GM18502 (cell line): ENCODE results near the gene WNT5A.

Experiments used
- ATAC-seq: cut with Tn5 transposase; IDR thresholded peaks from one replicate; pipeline ENCODE4 v1.9.1; 2021; ENCODE audit warnings: mild to moderate bottlenecking; ENCODE audit not compliant: unreplicated experiment, poor library complexity

The WNT5A gene

GRCh38 chr3:55454611-55455010 is 32.5 kb downstream of the WNT5A start:
- no peak for ATAC-seq

DNA sequence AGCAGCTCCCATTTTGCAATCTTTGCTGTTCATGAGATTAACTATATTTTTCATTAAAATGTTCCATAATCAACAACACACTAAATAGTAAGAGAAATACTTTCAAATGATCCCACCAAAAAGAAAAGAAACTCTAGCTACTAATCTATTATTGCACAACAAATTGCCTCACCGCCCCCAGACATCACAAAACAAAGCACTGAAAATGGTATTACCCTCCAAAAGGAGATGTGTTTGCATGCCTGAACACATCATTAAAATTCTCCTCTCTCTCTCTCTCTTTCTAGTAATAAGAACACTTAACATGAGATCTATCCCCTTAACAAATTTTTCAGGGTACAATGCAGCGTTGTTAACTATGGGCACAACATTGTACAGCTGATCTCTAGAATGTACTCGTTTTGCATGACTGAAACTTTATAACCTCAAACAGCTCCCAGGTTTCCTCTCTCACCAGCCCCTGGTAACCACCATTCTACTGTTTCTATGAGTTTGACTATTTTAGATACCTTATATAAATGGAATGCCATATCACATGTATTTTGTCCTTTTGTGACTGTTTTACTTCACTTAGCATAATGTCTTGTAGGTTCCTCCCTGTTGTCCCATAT is 33.1 kb downstream of the WNT5A start:
- ATAC-seq, result no peak

DNA sequence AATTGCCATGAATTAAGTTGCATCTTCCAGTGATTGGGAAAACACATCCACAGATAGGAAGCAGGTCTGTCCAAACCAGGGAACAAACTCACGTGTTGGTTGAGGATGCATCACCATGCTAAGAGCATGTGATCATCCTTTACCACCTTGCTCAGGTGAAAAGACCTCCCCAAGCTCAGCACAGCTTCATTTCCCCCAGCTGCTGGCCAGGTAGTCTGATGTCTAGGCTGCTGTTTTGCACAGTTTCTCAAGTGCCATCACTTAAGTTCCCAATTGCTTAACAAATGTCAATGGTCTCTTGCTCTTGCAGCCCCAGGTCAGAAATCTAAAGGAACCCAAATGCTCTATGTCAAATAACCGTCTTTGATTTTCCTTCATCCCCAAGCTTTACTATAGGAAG is 34.2 kb downstream of the WNT5A start:
- ATAC-seq, result no peak

DNA sequence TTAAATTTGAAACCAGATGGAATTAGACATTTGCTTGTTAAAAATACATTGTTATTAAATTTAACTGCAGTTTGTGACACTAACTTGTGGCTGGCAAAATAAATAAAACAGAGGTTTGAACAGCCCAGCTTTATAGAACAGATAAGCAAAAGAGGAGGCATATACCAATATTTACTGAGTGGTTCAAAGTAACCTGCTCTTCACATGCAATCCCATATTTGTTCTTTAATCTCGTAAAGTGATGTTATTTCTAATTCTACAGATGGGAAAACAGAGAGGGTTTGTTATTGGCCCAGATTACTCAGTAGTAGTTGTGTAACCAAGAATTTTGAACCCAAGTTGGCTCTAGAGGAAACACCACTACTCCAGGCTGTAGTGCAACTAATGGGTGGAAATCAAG is 37.6 kb downstream of the WNT5A start:
- no peak for ATAC-seq

DNA sequence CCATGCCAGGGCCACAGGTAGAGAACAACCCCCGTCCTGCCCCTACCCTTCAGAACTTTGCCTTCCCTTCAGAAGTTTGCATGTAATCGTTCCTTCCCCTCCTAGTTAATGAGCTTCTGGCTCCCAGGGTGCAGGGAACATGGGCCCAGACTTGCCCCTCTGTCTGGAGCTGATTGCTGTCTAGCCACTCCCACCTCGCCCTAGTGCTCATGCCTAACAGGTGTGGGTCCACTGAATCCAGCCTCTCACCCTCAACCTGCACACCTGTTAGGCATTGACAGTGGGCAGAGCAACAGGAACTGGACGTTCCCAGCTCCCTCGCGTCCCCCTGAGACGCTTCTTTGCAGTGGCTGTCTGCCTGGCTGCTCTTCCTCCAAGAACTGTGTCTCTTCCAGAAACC is 40.3 kb downstream of the WNT5A start:
- ATAC-seq, result no peak

- ATAC-seq, result no peak
Measured at GRCh38 chr3:55445551-55445950, 41.6 kb downstream of the WNT5A start.

DNA sequence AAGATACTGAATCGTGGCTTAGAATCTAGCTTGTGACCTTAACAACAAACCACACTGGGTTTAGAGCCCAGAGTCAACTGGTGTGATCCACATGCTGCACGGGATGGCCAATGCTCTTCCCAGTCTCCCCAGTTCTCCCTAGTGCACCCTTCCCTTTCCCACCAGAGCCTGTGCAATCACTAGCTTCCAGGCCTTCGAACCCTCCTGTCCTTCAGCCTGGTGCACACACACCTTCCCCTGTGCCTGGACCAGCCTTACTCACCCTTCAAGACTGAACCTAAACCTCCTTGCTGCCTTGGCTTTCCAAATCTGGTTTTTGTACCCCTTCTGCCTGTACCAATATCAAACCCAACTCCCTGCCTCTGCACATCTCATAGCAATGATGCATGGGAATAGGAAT is 43.8 kb downstream of the WNT5A start:
- ATAC-seq, result no peak

DNA sequence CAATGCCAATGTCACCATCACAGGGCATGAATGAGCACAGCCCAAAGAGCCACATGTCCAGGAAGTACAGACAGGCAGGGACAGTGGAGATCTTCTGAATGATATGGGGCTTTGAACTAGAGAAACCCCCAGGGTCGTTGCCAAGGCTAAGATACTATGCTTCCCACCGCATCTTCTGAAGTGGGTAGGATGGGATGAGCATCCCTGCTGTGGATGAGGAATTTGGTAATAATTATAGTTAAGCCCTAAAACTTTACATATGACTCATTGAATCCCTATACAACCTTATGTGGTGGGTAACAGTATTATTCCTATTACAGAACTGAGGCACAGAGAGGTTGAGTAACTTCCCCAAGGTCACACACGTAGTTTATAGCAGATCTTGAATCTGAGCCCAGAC is 44.2 kb downstream of the WNT5A start:
- no peak for ATAC-seq

DNA sequence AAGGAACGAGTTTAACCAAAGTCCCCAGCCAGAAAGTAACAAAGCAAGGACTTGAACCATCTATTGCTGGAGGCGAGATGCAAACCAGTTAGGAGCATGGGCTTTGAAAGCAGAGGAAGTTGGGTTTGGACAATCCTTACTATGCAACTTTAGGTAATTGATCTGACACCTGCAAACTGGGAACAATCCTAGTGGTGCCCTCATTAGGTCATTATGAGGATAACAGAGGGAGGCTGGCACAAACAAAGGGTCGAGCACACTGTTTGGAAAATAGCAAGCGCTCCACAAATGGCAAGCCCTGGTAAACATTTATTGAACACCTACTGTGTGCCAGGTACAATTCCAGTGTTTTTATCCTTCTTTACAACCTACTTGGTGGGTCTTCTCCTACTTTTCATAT is 45.6 kb downstream of the WNT5A start:
- ATAC-seq, result no peak

DNA sequence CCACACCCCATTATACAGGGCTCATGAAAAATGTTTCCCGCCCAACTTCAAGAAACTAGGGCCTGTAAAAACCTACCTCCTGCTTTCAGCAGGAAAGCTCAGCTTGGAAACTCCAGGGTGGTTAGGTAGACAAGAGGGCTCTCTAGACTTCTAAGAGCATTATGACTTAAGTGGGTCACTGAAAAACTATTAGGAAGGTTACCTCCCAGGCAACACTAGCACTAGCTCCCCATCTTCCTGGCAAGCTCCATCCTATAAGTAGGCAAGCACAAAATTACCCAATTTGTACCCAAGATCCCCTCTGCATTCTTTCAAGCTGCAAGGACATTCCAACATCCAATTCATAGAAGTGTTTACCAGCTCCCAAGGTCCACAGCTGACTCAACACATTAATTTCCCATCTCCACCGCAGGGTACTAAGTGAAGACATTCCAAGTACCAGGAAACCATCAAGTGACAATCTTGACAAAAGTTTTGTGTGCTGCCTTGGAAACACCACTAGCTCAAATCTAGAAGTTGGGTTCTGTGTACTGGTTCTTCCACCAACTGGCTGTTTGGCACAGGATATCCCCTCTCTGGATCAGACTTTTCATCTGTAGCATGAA is 46.9 kb downstream of the WNT5A start:
- ATAC-seq, result no peak

DNA sequence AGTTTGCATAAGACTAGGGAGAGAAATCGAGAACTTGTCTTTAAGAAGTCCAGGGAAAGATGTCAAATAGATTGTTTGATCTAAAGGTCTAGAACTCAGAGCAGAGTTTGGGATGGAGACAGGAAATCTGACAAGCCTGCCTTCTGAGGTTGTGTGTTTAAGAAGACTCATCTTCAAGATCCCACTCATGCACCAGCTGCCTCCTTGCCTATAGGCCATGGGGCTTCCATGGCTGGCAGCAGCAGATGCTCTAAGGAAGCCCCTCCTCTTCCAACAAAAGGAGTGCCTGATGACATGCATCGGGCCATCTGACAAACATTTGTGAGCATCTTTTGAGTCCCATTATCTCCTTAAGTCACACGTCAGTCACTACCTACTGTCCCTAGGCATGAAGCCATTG is 47.4 kb downstream of the WNT5A start:
- ATAC-seq, result no peak

DNA sequence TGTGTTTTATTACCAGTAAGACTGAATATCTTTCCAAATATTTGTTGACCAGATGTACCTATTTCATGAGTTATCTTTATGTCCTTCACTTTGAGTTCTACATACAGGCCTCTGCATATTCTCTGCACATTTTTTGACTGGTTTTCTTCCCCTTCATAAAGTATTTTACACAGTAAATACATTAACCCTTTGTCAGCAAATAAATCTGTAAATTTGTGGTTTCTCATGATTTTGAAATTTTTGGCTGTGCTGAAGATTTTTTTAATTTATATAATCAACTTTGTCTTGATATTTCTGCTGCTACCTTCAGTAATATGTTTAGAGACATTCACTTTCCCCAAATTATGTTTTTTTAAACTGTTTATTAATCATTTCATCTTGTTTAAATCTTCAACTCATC is 50.5 kb downstream of the WNT5A start:
- ATAC-seq, result no peak

GRCh38 chr3:55435491-55435890 is 51.6 kb downstream of the WNT5A start:
- ATAC-seq, result no peak

- no peak for ATAC-seq
Measured at GRCh38 chr3:55434789-55435188, 52.3 kb downstream of the WNT5A start.

DNA sequence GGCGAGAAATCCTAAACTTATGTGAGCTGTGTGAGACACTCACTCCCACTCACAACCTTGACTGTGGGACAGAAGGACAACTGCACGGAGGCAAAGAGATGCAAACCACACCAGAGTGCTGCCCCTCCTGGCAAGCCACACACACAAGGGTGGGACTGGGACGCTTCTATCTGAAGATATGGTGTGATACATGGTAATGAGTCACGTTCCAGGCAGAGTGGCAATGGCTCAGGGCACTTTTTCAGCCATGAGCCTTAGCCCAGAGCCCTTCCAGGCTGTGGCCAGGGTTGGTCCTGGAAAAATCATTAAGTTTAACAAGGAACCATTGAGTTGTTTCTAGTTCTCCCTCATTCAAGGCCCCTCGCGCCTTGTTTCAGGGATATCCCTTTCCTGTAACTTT is 56.1 kb downstream of the WNT5A start:
- ATAC-seq, result no peak

GRCh38 chr3:55427739-55428138 is 59.4 kb downstream of the WNT5A start:
- ATAC-seq, result no peak

- no peak for ATAC-seq
Measured at GRCh38 chr3:55426486-55426885, 60.6 kb downstream of the WNT5A start.

GRCh38 chr3:55423782-55424181 is 63.3 kb downstream of the WNT5A start:
- ATAC-seq, result no peak

- ATAC-seq, result no peak
Measured at GRCh38 chr3:55417211-55417610, 69.9 kb downstream of the WNT5A start.

GRCh38 chr3:55416331-55416821 is 70.7 kb downstream of the WNT5A start:
- ATAC-seq, result no peak
